NB4 (cell line): ENCODE results near the gene PAX8.

Source experiments
- CTCF ChIP-seq: IDR thresholded peaks from one replicate; pipeline ENCODE4 v1.5.1; 2012; ENCODE audit warnings: low read depth, low read length
- MAX ChIP-seq: IDR thresholded peaks from 2 replicates; pipeline ENCODE4 v1.6.1; 2011; ENCODE audit warnings: low read depth, low read length
- MYC ChIP-seq: IDR thresholded peaks from 2 replicates; pipeline ENCODE4 v1.6.1; 2011; ENCODE audit warnings: low read depth, low read length
- POLR2A ChIP-seq: IDR thresholded peaks from 2 replicates; pipeline ENCODE4 v1.6.1; 2011; ENCODE audit warnings: mild to moderate bottlenecking; ENCODE audit not compliant: insufficient read length; ENCODE audit errors: extremely low read depth

GRCh38 chr2:113227290-113227689 lies 51.4 kb downstream of the PAX8 start:
- TF ChIP-seq CTCF (no peak), MYC (no peak), MAX (no peak), POLR2A (no peak)
